ENCODE data around the gene TSPO2. TPM values are rescaled to one million over a fixed set of nuclear protein-coding genes. Genes with fewer than 3 reads are reported as not detected.

TSPO2 gene
- total and polyA plus RNA-seq, 2 of the 4 experiments (the other 2 are of a cell fraction), result not detected

DNA sequence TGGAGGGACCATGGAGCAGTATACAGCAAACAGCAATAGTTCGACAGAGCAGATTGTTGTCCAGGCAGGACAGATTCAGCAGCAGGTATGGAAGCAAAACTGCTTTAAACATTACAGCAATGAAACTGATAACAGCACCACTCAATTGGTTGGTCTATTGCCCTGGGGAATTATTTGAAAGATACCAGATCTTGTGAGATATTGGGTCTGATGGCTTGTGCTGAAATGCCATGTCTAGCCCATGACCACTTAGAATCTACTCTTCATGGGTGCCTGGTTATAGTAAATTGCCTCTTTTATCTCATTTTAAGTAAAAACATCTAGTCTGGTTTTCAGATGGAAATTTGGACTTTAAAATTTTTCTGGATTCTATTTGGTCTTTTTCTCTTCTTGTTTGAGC, 36.8 kb downstream of the TSPO2 start:
- in situ Hi-C loops (cut with MboI; ENCODE audit: low sequenced_read_pairs) (no loop called here), dilution Hi-C loops (cut with HindIII; ENCODE audit: low sequenced_read_pairs, unreplicated experiment) (no loop called here), intact Hi-C loops (cut with micrococcal nuclease) (no loop called here)
- Histone ChIP-seq H4K8ac (ENCODE audit: low read depth in 2 of 2, low read length in 2 of 2) (no peak overlapping the region), H3K9me3 (ENCODE audit: control insufficient read depth, insufficient read depth, low read length) (no peaks in the 10 kb centered on the region), H3K4ac (ENCODE audit: low read depth, low read length) (no peak overlapping the region), H4K20me1 (ENCODE audit: insufficient read depth, low read length) (peaks cover 4% of the 10 kb centered on the region; the same call in 1 of the 2 replicates), H2BK15ac (ENCODE audit: low read depth, low read length) (no peak overlapping the region), H3K79me1 (ENCODE audit: low read depth in 1 of 2, low read length in 2 of 2) (peaks cover 30 to 33% of the 10 kb centered on the region in 2 experiments), H3K4me2 (ENCODE audit: low read depth, low read length) (no peak overlapping the region), H2AFZ (replicated peaks; ENCODE audit: low read length, poor library complexity) (no peak overlapping the region), H3K14ac (replicated peaks; ENCODE audit: low read depth, low read length) (no peak overlapping the region), H3K4me1 (ENCODE audit: control insufficient read depth, insufficient read depth, low read length) (peaks cover 3% of the 10 kb centered on the region), H3K27me3 (ENCODE audit: control insufficient read depth, insufficient read depth, low read length) (no peaks in the 10 kb centered on the region), H3K4me3 (ENCODE audit: insufficient read depth, low read depth, low read length) (no peak overlapping the region), H3K27ac (ENCODE audit: insufficient read depth, low read length) (no peak overlapping the region), H3K9me1 (ENCODE audit: insufficient read depth, low read length) (peaks cover 6% of the 10 kb centered on the region), H2BK20ac (ENCODE audit: low read depth, low read length) (no peak overlapping the region), H3K23ac (ENCODE audit: low read depth, low read length) (no peak overlapping the region), H2BK120ac (ENCODE audit: low read depth, low read length) (no peak overlapping the region), H3K56ac (ENCODE audit: extremely low read depth, insufficient read depth, low read length) (no peak overlapping the region), H3K9ac (ENCODE audit: low read depth, low read length) (no peak overlapping the region), H3K18ac (ENCODE audit: low read depth, low read length) (no peak overlapping the region), H2BK5ac (ENCODE audit: low read depth, low read length, poor library complexity, severe bottlenecking) (no peak overlapping the region), H4K91ac (ENCODE audit: insufficient read depth, low read depth, low read length) (no peak overlapping the region), H2AK9ac (replicated peaks; ENCODE audit: low read depth, low read length, poor library complexity) (no peak overlapping the region), H2AK5ac (ENCODE audit: low read depth, low read length) (no peak overlapping the region), H4K5ac (ENCODE audit: low read depth, low read length) (no peak overlapping the region), H3K36me3 (ENCODE audit: control insufficient read depth, insufficient read depth, low read length) (peaks cover 11% of the 10 kb centered on the region)
- TF ChIP-seq POLR2A (IDR thresholded peaks at IDR 0.05; ENCODE audit: low read depth, low read length) (no peak), RFX5 (IDR thresholded peaks at IDR 0.05; ENCODE audit: low read depth, low read length) (no peak), MXI1 (IDR thresholded peaks at IDR 0.05; ENCODE audit: borderline replicate concordance, low read depth, low read length) (no peak), RCOR1 (IDR thresholded peaks at IDR 0.05; ENCODE audit: insufficient replicate concordance, low read length) (no peak), MAZ (IDR thresholded peaks at IDR 0.05; ENCODE audit: borderline replicate concordance, low read depth, low read length) (no peak), CHD1 (IDR thresholded peaks at IDR 0.05; ENCODE audit: low read depth, low read length) (no peak), SMC3 (IDR thresholded peaks at IDR 0.05; ENCODE audit: low read depth, low read length) (no peak), FOS (IDR thresholded peaks at IDR 0.05; ENCODE audit: low read depth, low read length) (no peak), RAD21 (IDR thresholded peaks at IDR 0.05; ENCODE audit: low read length) (no peak), BHLHE40 (IDR thresholded peaks at IDR 0.05; ENCODE audit: low read depth, low read length) (no peak), CEBPB (IDR thresholded peaks at IDR 0.05; ENCODE audit: low read depth, low read length) (no peak), NFE2L2 (IDR thresholded peaks at IDR 0.05; ENCODE audit: low read depth, low read length) (no peak), MAFK (IDR thresholded peaks at IDR 0.05; ENCODE audit: low read depth, low read length) (no peak)
- TF ChIP-seq, protein P1, sequence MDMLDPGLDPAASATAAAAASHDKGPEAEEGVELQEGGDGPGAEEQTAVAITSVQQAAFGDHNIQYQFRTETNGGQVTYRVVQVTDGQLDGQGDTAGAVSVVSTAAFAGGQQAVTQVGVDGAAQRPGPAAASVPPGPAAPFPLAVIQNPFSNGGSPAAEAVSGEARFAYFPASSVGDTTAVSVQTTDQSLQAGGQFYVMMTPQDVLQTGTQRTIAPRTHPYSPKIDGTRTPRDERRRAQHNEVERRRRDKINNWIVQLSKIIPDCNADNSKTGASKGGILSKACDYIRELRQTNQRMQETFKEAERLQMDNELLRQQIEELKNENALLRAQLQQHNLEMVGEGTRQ (IDR thresholded peaks at IDR 0.05; ENCODE audit: low read depth, low read length), result no peak
- TF ChIP-seq, protein P2, sequence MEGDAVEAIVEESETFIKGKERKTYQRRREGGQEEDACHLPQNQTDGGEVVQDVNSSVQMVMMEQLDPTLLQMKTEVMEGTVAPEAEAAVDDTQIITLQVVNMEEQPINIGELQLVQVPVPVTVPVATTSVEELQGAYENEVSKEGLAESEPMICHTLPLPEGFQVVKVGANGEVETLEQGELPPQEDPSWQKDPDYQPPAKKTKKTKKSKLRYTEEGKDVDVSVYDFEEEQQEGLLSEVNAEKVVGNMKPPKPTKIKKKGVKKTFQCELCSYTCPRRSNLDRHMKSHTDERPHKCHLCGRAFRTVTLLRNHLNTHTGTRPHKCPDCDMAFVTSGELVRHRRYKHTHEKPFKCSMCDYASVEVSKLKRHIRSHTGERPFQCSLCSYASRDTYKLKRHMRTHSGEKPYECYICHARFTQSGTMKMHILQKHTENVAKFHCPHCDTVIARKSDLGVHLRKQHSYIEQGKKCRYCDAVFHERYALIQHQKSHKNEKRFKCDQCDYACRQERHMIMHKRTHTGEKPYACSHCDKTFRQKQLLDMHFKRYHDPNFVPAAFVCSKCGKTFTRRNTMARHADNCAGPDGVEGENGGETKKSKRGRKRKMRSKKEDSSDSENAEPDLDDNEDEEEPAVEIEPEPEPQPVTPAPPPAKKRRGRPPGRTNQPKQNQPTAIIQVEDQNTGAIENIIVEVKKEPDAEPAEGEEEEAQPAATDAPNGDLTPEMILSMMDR (conservative IDR thresholded peaks at IDR 0.05; ENCODE audit: low read depth, low read length), result no peak
- TF ChIP-seq, protein P3, sequence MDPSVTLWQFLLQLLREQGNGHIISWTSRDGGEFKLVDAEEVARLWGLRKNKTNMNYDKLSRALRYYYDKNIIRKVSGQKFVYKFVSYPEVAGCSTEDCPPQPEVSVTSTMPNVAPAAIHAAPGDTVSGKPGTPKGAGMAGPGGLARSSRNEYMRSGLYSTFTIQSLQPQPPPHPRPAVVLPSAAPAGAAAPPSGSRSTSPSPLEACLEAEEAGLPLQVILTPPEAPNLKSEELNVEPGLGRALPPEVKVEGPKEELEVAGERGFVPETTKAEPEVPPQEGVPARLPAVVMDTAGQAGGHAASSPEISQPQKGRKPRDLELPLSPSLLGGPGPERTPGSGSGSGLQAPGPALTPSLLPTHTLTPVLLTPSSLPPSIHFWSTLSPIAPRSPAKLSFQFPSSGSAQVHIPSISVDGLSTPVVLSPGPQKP (IDR thresholded peaks at IDR 0.05; ENCODE audit: borderline replicate concordance, low read depth, low read length), result no peak
- ChIA-PET POLR2A (ENCODE audit: unreplicated experiment) (no interaction called here), CTCF (no interaction called here)
- no TSS peak for BruUV-seq (replicated peaks)
- ATAC-seq (ENCODE audit: low read depth) (no peak), DNase-seq (no peak)
- 100% methylated on average over 1 of the region's 1 CpG; no CpG with 5 or more reads in 1 of the 2 experiments for WGBS, 2 experiments (ENCODE audit: extremely low coverage in 2 of 2, insufficient read length in 1 of 2)
